GM12873 (cell line): ENCODE results near the gene FLT4.

Experiments
- TF ChIP-seq, protein P1 (sequence below): IDR thresholded peaks from 2 replicates; pipeline ENCODE4 v1.5.1; 2012; ENCODE audit warnings: low read depth, mild to moderate bottlenecking, moderate library complexity, low read length, control low read depth; ENCODE audit not compliant: insufficient read depth; ENCODE audit errors: missing control alignments

Gene FLT4

DNA sequence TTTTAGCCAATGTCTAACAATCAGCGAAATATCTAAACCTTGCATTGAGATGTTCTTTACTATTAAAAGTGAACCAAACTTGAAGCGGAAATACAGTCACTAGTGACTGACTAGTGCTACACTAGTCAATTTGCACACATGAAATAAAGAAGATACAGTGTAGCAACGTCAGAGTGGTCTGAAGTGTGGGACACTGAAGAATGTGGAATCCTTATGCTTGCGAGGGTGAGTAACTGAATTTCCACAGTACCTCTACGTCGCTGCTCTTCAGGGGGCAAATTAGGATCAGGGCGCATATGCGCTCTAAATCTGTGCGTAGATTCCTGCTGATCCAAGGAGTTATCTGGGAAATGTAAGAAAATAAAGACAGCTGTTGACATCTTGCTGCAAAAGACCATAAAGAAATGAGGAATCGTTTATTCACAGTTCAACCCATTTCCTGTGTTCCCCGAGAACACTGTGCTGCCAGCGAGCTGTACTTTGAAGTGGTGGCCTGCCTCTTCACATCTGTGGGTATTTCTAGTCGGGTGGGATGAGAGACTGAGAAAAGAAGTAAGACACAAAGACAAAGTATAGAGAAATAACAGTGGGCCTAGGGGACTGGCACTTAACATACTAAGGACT is 39.8 kb upstream of the FLT4 start:
- TF ChIP-seq, protein P1, sequence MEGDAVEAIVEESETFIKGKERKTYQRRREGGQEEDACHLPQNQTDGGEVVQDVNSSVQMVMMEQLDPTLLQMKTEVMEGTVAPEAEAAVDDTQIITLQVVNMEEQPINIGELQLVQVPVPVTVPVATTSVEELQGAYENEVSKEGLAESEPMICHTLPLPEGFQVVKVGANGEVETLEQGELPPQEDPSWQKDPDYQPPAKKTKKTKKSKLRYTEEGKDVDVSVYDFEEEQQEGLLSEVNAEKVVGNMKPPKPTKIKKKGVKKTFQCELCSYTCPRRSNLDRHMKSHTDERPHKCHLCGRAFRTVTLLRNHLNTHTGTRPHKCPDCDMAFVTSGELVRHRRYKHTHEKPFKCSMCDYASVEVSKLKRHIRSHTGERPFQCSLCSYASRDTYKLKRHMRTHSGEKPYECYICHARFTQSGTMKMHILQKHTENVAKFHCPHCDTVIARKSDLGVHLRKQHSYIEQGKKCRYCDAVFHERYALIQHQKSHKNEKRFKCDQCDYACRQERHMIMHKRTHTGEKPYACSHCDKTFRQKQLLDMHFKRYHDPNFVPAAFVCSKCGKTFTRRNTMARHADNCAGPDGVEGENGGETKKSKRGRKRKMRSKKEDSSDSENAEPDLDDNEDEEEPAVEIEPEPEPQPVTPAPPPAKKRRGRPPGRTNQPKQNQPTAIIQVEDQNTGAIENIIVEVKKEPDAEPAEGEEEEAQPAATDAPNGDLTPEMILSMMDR: no peak

DNA sequence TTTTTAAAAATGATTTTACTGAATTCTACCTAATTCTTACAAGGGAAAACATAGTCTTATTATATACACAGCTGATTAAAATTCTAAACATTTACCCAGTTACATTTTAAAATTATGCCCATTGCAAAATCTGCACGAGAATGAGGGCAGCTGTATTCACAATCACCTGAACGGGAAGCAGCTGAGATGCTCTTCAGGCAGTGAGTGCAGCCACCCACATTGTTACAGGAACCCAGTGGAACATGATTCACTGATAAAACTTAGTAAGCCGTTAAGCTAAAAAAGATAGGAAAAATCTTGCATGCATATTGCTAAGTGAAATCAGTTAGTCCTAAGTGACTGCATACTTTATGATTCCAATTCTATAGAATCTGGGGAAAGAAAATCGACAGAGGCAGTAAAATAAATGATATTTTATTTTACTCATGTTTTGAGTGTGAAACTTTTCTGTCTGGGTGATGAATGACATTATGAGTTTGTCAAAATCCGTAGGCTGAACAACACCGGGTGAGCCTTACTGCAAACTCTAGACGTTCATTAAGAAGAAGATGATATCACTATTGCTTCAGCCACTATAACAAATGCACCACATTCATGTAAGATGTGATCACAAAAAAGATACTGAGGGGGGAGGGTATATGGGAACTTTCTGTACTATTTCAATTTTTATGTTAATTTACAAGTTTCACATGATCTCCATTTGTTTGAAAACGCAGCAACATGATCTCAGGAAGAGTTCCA is 39.1 kb upstream of the FLT4 start:
- TF ChIP-seq, protein P1: no peak

DNA sequence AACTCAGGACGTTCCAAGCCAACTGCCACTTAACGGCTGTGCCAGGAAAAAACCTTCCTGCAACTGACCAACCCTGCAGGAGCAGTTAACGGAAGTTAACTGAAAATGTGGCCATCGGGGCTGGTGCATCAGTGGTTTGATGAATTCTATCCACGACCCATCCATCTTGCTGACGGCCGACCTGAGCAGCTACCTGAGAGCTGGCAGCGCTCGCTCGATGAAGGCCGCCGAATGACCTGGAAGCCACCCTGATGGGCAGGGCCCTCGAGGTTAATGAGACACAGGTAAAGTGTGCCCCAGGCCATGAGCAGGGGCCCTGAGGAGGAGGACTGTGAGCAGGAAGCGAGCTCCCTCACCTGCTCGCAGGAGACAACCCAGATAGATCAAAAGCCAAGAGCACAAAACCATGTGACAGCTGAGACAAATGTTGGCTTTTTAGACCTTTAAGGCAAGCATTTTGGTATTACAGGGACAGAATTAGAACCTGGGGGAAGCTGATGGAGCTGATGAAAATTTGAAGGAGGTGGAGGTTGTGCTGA is 35.3 kb upstream of the FLT4 start:
- TF ChIP-seq, protein P1: no peak

DNA sequence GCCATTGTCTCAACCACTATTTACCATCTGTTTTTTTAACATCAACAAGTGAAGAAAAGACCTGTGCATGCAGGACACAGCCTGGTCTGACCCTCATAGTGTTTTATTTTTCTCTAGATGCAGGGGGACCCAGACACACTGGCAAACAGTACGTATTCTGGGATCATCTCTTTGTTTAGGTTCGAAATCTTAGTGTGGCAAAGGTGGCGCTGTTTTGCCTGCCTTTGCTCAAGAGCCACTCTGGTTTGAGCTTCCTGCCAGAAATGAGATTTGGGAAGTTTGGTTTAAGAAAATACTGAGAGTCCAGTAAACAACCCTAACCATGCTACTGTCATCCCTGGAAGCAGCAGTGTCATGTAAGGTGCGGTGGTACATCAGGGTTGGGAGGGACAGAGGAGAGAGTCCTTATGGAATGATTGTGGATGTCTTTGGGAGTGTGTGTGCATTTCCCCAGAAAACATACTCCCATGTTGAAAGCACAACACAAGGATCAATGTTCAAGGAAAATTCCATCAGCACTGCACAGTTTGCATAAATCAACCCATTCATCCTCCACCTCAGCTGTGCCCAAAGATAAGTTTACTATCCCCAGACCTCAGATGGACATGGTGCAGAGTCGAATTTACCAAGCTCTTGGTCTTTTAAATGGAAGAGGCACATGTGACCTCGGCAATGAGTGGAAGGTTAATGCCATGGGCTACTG is 34.0 kb upstream of the FLT4 start:
- TF ChIP-seq, protein P1: no peak

DNA sequence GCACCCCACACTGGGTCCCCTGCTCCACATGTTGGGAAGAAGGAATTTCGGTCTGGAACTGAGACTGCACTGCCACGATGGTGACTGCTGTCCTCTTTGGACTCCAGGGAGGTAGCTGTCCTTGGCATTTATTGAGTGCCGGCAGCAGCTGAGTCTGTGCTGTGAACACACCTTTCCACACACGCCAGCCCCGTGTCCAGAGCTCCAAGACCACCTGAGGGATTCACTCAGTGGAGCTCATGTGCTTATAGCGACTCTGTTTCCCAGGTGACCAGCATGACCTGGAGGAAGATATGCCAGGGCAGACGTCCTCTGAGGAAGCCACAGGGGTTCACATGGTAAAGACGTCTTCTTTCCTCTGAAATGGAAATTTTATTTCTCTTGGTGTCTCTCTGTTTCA is 33.2 kb upstream of the FLT4 start:
- TF ChIP-seq, protein P1: no peak

DNA sequence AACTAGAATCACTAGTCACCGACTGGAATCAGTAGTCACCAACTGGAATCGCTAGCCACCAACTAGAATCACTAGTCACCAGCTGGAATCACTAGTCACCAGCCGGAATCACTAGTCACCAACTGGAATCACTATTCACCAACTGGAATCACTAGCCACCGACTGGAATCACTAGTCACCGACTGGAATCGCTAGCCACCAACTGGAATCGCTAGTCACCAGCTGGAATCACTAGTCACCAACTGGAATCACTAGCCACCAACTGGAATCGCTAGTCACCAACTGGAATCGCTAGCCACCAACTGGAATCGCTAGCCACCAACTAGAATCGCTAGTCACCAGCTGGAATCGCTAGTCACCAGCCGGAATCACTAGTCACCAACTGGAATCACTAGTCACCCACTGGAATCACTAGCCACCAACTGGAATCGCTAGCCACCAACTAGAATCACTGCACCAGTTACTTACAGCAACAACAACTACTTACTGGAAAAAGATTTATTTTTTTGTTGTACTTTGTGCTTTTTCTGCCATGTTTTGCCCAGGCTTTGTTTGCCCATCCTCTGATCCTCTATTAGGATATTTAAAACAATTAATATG is 25.7 kb upstream of the FLT4 start:
- TF ChIP-seq, protein P1: no peak
